HCEC 1CT (cell line): Measurements from ENCODE around the gene AGPAT3.

Experiments used
- DNase-seq: peaks from one replicate; pipeline ENCODE4 v3.0.0-alpha.2; 2017

The AGPAT3 gene

DNA sequence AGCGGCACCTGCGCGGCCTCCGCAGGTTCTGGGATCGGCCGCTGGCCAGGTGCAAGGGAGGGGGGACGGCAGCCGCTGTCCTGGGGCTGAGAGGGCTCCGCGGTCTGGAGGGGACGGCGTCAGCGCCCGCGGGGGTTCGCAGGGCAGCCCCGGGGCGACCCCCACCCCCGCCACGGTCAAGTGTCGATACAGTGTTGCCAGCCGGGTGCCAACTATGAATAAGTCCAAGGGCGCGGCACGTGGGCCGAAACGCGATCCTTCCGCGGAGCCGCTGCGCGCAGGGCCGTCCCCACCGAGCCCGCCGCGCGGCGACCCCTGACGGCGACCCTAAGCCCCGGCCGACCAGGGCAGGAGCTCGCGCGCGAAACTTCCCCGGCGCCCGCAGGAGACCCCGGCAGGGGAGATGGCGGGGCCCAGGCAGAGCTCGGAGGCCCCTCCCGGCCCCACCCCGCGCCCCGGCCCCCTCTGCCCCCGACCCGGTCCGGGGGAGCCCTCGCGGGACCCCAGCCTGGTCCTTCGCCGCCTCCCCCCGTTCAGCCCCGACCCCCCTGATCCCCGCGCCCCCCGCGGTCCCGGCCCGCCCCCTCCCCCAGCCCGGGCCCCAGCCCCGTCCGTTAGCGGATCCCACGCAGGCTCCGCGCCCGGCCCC lies 586 bp upstream of the AGPAT3 start:
- no peak for DNase-seq

GRCh38 chr21:43865540-43866259 lies 677 bp downstream of the AGPAT3 start:
- DNase-seq: peak; percentile 18

GRCh38 chr21:43866260-43866629 lies 1.2 kb downstream of the AGPAT3 start:
- DNase-seq: peak; percentile 43

DNA sequence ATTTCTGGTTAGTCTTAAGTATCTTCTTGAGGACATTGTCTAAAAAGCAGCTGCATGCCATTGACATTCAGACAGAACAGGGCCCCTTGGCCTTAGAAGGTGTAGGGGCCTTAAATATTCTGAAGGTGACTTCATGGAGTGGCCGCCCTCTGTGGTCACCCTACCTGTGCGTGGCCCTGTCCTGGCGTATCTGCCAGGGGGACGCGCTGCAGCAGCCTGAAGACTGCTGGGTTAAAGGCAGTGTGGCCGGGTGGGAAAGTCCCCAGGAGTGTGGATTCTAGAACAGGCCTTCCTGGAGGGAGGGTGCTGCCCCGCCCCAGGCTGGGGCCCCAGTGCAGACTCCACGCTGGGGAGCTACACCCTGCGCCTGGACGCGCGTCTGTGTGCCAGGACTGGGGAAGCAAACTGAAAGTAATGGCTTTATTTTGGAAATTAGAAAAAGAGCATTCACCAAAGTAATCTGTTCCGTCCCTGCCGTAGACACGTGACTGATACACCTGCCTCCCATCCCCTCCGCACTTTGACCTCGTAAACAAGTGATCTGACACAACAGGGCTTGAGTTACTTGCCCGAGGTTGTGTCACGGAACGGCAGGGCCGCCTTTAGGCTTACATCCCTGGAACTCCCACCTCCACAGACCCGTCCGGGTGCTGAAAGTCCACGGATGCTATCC lies 1.8 kb downstream of the AGPAT3 start:
- peak; percentile 2 for DNase-seq

DNA sequence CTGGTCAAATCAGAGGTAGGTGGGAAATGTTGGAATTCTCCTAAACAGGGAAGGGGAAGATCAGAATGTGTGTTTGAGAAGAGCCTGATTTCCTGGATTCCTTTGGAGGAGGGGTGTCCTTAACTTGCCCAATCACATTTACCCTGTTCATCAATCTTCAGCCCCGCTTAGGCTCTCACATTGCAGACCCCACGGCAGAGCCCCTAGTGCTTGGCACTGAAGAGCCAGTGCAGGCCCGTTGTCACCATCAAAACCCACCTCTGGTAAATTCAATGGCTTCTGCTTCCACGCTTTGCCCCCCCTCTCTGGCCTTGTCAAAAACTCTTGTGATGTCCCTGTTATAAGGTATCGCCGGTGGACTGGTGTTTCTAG lies 2.3 kb downstream of the AGPAT3 start:
- no peak for DNase-seq

DNA sequence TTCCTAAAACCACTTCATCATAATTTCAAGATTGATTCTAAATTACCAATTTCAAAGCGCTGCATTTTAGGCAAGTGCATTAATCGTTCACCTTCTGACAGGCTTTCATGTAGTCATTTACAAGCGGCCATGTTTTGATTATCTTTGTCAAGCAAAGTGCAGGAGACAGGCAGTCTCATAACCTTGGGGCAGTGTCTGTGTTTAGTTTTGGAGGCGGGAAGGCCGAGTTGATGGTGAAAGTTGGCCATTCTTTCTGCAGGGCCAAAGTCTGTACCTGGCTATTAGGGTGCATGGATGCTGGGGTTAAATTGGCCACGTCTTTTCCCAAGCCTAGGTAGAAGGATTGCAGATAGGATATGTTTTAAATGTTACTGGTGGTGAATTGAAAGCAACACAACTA lies 2.9 kb downstream of the AGPAT3 start:
- no peak for DNase-seq

DNA sequence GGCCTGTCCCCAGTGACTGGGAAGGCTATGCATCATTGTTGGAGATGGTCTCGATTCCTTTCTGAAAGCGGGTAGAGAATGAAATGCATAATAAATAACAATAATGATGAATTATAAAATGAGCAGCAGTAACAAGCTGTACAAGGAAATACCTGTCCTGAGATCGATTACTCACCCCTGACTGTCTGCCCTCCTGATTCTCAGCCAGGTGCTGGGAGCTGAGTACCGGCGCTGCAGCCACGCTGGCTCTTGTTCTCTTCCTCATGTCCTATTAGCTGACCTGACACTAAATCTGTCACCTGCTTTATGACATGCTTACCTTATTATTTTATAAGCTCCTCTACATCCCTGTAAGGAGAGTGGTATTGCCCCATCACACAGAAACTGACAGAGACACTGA lies 3.4 kb downstream of the AGPAT3 start:
- no peak for DNase-seq

GRCh38 chr21:43869486-43870325 lies 4.7 kb downstream of the AGPAT3 start:
- DNase-seq: no peak

- DNase-seq: no peak
These were observed 6.5 kb downstream of the AGPAT3 start for GRCh38 chr21:43871487-43871886.

GRCh38 chr21:43872531-43873197 lies 7.6 kb downstream of the AGPAT3 start:
- no peak for DNase-seq

GRCh38 chr21:43873673-43874072 lies 8.7 kb downstream of the AGPAT3 start:
- no peak for DNase-seq

GRCh38 chr21:43874085-43874805 lies 9.2 kb downstream of the AGPAT3 start:
- no peak for DNase-seq

GRCh38 chr21:43876605-43877004 lies 11.6 kb downstream of the AGPAT3 start:
- DNase-seq: no peak

DNA sequence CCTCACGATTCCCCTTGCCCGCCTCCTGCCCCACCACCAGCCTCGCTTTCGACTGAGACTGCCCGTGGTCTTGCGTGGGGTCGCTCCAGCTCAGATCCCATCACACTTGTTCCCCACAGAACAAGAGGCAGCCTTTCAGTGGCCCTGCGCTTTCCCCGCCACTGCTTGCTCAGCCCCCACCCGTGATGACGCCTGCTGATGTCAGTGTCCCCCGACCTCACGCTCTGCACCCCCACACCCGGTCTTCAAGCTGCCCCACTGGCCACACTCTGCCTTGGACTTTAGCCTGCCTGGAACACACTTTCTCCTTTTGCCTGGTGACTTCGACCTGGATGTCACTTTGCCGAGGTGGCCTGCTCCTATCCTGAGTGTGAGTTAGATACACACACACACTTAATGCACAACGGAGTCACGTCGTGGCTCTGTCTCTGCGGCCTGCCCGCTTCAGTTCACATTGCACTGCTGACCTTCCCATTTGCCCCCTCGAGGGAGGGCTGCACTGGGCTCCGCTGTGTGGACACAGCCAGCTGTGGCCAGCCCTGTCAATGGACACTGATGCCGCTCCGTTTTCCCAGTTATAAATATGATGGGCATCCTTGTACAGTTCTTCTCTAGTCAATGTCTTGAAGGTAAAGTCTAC lies 13.0 kb downstream of the AGPAT3 start:
- DNase-seq: no peak

GRCh38 chr21:43879348-43880110 lies 14.5 kb downstream of the AGPAT3 start:
- no peak for DNase-seq

DNA sequence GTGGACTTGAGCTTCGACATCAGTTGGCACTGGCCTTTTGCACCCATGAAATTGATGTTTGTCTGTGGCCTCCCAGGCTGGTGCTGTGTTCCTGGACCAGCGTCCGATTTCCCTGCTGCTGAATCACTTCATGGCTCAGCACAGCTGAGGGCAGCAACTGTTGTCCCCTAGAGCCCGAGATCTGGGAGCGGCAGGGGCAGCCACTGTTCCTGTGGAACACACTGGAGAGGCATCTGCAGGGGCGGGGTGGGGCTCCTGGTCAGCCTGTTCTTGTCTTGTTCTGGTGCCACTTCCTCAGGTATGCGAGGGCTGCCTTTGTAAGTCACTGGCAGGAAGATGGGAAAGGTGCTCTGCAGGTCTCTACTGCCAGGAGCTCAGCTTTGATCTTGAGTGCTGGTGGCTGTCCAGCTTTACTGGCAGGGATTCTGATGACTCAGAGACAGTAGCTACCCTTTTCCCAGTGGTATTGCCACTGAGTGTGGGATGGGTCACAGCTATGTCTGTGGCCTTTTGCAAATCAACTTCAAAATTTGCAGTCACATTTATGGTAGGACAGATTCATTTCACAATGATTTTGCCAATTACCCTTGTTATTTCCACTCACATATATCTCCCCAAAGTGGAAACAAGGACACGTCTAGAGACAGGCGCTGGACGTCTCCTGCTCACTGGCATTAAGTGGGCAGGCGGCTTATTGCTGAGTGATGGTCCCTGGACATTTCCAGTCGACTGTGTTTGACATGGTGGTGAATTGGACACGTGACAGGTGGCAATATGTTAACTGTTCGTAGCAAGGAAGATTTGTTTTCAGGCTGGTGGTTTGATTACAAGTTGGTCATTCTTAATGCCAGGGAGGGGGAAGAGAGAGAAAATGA lies 15.3 kb downstream of the AGPAT3 start:
- DNase-seq: peak; percentile 2

DNA sequence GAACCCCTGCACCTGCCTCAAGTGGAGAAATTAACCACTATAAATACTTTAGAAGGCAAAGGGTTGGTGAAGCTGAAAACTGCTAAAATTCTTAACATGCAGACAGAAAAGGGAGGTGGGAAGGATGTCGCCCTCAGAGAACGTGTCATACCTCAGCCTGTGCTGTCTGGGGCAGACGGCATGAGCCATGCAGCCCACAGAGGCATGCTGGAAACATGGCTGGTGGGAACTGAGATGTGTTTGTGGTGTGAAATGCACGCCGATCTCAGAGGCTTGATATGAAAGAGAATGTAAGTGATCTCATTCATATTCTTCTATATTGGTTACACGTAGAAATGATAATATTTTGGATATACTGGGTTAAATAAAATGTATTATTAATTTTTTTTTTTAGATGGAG lies 16.3 kb downstream of the AGPAT3 start:
- no peak for DNase-seq

- no peak for DNase-seq
These were observed 16.9 kb downstream of the AGPAT3 start for GRCh38 chr21:43881935-43882334.

DNA sequence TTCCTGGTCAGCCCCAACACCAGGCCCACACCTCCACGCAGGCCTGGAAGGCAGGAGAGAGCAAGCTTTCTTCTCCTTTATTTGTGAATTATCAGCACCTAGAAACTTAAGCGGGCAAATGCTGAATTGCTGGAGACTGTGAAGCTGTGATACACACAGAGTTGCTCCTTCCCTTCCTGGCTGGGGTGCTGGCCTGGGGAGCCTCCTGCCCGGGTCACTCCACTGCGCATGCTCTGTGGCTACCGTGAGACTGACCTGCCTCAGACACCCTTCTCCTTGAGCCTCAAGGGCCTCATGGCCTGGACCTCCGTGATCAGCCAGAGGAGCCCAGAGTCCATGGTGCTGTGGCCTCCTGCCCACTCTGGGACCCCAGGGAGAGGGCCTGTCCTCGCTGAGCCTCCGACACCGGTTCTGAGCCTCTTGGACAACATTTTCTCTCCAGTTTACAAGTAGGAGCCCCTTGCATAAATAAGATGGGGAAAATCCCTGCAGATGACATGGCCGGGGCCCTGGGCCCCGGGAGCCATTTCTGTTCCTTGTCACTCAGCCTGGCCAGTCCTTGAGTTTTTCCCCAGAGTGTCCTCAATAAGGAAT lies 18.0 kb downstream of the AGPAT3 start:
- no peak for DNase-seq
